Measurements from ENCODE around the gene TIMM17A.

The TIMM17A gene

DNA sequence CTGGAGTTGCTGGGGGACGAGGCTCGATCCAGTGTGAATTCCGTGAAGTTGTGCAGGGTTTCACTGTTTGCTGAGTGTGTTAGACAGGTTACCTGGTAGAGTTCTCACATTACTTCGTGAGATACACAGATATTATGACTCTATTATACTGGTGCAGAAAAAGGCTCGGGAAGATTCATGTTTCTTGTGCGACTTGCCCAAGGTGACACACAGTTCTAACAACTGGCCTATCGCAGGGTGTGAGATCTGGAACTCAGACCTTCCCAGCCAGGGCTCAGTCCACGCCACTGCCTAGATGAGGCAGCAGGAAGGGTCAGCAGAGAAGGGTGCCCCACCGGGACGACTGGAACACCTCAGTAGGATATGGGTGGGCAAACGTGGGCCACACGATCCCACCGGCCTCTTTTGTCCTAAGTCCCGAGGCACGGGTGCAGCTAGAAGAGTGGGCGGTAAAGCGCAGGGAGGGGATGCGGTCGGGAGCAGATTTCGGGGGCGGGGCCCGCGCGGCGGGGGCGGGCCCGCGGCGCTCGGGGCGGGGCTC is 26.8 kb downstream of the TIMM17A start:
- Histone ChIP-seq H3K4me3 (ENCODE audit: insufficient read depth, low read depth, low read length, poor library complexity, severe bottlenecking) (peak overlapping the region; percentile 74), H3K4me1 (ENCODE audit: control insufficient read depth, insufficient read depth, low read length, poor library complexity, severe bottlenecking) (peaks cover 5% of the 10 kb centered on the region), H3K9me3 (ENCODE audit: control insufficient read depth, low read length) (no peaks in the 10 kb centered on the region), H3K27ac (ENCODE audit: insufficient read depth, low read length, poor library complexity, severe bottlenecking) (peak overlapping the region; percentile 35), H3K36me3 (ENCODE audit: control insufficient read depth, insufficient read depth, low read length) (no peaks in the 10 kb centered on the region), H3K27me3 (replicated peaks; ENCODE audit: control insufficient read depth, insufficient read depth, low read length, poor library complexity, severe bottlenecking) (no peaks in the 10 kb centered on the region)
- DNase-seq, result peak; percentile 48 to 57 (median 52)

DNA sequence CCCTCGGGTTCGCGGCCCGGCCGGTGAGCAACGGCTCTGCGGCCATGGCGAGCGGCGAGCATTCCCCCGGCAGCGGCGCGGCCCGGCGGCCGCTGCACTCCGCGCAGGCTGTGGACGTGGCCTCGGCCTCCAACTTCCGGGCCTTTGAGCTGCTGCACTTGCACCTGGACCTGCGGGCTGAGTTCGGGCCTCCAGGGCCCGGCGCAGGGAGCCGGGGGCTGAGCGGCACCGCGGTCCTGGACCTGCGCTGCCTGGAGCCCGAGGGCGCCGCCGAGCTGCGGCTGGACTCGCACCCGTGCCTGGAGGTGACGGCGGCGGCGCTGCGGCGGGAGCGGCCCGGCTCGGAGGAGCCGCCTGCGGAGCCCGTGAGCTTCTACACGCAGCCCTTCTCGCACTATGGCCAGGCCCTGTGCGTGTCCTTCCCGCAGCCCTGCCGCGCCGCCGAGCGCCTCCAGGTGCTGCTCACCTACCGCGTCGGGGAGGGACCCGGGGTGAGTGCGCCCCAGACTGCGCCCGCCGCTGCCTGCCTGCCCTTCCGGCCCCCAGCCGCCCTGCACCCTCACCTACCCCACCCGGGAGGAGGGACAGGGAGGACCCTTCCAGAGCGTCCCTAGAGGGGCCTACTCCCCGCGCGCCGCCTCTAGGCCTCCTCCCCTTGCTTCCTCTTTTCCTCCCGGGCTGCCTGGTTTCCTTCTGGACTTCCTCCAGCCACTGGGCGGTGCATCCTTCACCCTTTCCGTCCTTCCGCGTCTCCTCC is 27.5 kb downstream of the TIMM17A start, which contains the start of gene RNPEP:
TSS of gene RNPEP (plus strand) at position 26 of the 757 bp plus-strand sequence. CDS start at position 45, 19 bp downstream.
- DNase-seq, result peak; percentile 25 to 38 (median 34)
- no peaks in the 10 kb centered on the region for H3K27me3 ChIP-seq (replicated peaks; ENCODE audit: control insufficient read depth, insufficient read depth, low read length, poor library complexity, severe bottlenecking)

DNA sequence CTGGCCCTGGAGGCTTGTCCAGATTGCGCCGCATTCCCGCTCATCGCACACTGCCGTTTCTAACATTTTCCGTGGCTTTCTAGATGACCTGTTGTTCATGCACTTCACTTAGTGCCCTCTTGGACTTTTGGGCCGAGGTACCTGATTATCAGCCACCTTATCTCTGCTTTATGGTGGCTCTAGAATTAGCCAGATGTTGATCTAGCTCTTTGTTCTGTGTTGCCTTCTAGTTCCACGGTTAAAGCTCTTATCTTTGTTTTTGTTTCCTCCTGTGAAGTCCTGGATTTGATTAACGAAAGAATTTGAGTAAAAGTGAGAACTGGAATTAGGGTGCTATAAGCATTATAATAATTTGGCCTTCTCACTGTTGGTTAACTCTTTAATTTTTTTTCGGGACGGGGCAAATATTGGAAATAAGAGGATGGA is 28.1 kb downstream of the TIMM17A start:
- Histone ChIP-seq H3K36me3 (ENCODE audit: control insufficient read depth, insufficient read depth, low read length) (no peaks in the 10 kb centered on the region), H3K27me3 (replicated peaks; ENCODE audit: control insufficient read depth, insufficient read depth, low read length, poor library complexity, severe bottlenecking) (no peaks in the 10 kb centered on the region), H3K9me3 (ENCODE audit: control insufficient read depth, low read length) (no peaks in the 10 kb centered on the region), H3K4me1 (ENCODE audit: control insufficient read depth, insufficient read depth, low read length, poor library complexity, severe bottlenecking) (peaks cover 5% of the 10 kb centered on the region), H3K4me3 (ENCODE audit: insufficient read depth, low read depth, low read length, poor library complexity, severe bottlenecking) (peak overlapping the region; percentile 74), H3K27ac (ENCODE audit: insufficient read depth, low read length, poor library complexity, severe bottlenecking) (peak overlapping the region; percentile 70)
- DNase-seq, result no peak

More for the DNA sequence above, 27.5 kb downstream of the TIMM17A start, which contains the start of gene RNPEP:
- peaks cover 5% of the 10 kb centered on the region for H3K4me1 ChIP-seq (ENCODE audit: control insufficient read depth, insufficient read depth, low read length, poor library complexity, severe bottlenecking)
- H3K4me3 ChIP-seq (ENCODE audit: insufficient read depth, low read depth, low read length, poor library complexity, severe bottlenecking), result peak within 1 kb of the TSS; percentile 74
- peak within 1 kb of the TSS; percentile 70 for H3K27ac ChIP-seq (ENCODE audit: insufficient read depth, low read length, poor library complexity, severe bottlenecking)
- H3K9me3 ChIP-seq (ENCODE audit: control insufficient read depth, low read length), result no peaks in the 10 kb centered on the region
- H3K36me3 ChIP-seq (ENCODE audit: control insufficient read depth, insufficient read depth, low read length), result no peaks in the 10 kb centered on the region

DNA sequence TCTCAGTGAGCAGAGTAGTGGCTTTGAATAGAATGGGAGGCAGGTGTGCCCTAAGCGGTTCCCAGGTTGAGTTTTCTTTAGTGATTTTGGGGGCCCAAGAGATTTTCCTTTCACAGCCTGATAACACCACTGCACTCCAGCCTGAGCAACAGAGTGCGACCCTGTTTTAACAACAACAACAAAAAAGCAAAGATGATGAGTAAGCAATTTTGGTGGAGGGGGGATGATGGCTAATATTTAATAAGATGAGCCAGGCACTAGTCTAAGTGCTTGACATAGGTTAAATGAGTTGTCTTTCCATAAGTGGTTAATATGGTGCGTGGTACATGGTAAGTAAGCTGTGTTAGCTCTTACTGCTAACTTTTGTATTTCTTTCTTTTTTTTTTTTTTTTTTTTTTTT is 29.1 kb downstream of the TIMM17A start:
- DNase-seq, result no peak
- no peak overlapping the region for H3K27ac ChIP-seq (ENCODE audit: insufficient read depth, low read length, poor library complexity, severe bottlenecking)

DNA sequence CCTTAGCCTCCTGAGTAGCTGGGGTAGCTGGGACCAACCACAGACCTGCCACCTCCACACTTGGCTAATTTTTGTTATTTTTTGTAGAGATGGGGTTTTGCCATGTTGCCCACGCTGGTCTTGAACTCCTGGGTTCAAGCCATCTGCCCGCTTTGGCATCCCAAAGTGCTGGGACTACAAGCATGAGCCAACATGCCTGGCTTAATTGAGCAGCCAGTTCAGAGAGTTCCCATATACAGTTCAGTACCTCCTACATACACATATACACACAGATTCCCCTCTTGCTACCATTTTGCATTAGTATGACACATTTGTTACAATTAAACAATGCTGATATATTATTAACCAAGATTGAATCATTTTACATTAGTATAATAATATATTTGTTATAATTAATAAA is 30.1 kb downstream of the TIMM17A start:
- H3K27ac ChIP-seq (ENCODE audit: insufficient read depth, low read length, poor library complexity, severe bottlenecking), result no peak overlapping the region
- H3K4me3 ChIP-seq (ENCODE audit: insufficient read depth, low read depth, low read length, poor library complexity, severe bottlenecking), result no peak overlapping the region
- H3K9me3 ChIP-seq (ENCODE audit: control insufficient read depth, low read length), result no peaks in the 10 kb centered on the region
- H3K4me1 ChIP-seq (ENCODE audit: control insufficient read depth, insufficient read depth, low read length, poor library complexity, severe bottlenecking), result peaks cover 5% of the 10 kb centered on the region
- no peak for DNase-seq
- H3K27me3 ChIP-seq (replicated peaks; ENCODE audit: control insufficient read depth, insufficient read depth, low read length, poor library complexity, severe bottlenecking), result no peaks in the 10 kb centered on the region
- peaks cover 8% of the 10 kb centered on the region for H3K36me3 ChIP-seq (ENCODE audit: control insufficient read depth, insufficient read depth, low read length)

More for the DNA sequence above, 29.1 kb downstream of the TIMM17A start:
- Histone ChIP-seq H3K4me1 (ENCODE audit: control insufficient read depth, insufficient read depth, low read length, poor library complexity, severe bottlenecking) (peaks cover 5% of the 10 kb centered on the region), H3K9me3 (ENCODE audit: control insufficient read depth, low read length) (no peaks in the 10 kb centered on the region), H3K4me3 (ENCODE audit: insufficient read depth, low read depth, low read length, poor library complexity, severe bottlenecking) (no peak overlapping the region), H3K27me3 (replicated peaks; ENCODE audit: control insufficient read depth, insufficient read depth, low read length, poor library complexity, severe bottlenecking) (no peaks in the 10 kb centered on the region), H3K36me3 (ENCODE audit: control insufficient read depth, insufficient read depth, low read length) (peaks cover 1% of the 10 kb centered on the region)

DNA sequence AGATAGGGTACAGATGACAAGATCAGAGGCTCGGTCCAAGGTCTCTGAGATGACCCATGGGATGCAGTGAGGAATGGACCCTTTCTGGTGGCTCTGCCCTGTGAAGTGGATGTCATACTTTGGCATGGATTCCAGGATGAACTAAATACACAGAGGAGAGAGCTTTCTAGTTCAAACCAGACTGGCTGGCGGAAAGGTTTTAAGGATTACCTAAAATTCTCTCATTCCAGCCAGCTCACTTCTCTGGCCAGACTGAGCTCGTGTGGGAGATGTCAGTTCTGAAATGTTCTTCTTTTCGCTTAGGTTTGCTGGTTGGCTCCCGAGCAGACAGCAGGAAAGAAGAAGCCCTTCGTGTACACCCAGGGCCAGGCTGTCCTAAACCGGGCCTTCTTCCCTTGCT is 33.3 kb downstream of the TIMM17A start:
- Histone ChIP-seq H3K4me1 (ENCODE audit: control insufficient read depth, insufficient read depth, low read length, poor library complexity, severe bottlenecking) (no peaks in the 10 kb centered on the region), H3K4me3 (ENCODE audit: insufficient read depth, low read depth, low read length, poor library complexity, severe bottlenecking) (no peak overlapping the region), H3K9me3 (ENCODE audit: control insufficient read depth, low read length) (no peaks in the 10 kb centered on the region), H3K36me3 (ENCODE audit: control insufficient read depth, insufficient read depth, low read length) (peaks cover 25% of the 10 kb centered on the region), H3K27me3 (replicated peaks; ENCODE audit: control insufficient read depth, insufficient read depth, low read length, poor library complexity, severe bottlenecking) (no peaks in the 10 kb centered on the region), H3K27ac (ENCODE audit: insufficient read depth, low read length, poor library complexity, severe bottlenecking) (no peak overlapping the region)
- DNase-seq, result no peak

DNA sequence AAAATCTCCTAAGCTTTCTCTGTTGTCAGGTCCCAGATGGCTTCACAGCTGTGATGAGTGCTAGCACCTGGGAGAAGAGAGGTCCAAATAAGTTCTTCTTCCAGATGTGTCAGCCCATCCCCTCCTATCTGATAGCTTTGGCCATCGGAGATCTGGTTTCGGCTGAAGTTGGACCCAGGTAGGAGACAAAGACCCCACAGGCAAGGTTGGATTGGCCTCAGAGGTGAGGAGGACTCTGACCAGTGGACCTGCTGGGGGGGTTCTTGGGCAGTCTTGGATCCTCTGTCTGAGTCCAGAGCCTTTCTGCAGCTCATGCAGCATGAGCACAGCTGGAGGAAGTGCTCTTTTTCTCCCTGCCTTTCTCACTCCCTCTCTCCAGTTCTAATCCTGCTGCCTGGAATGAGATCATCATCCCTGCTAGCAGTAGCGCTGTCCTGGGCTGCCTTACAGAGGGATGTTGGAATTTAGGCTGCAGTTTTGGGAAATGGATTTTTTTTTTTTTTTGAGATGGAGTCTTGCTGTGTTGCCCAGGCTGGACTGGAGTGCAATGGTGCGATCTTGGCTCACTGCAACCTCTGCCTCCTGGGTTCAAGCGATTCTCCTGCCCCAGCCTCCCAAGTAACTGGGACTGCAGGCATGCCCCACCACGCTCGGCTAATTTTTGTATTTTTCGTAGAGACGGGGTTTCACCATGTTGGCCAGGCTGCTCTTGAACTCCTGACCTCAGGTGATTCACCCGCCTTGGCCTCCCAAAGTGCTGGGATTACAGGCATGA is 34.2 kb downstream of the TIMM17A start:
- Histone ChIP-seq H3K36me3 (ENCODE audit: control insufficient read depth, insufficient read depth, low read length) (peaks cover 25% of the 10 kb centered on the region), H3K4me3 (ENCODE audit: insufficient read depth, low read depth, low read length, poor library complexity, severe bottlenecking) (no peak overlapping the region)

DNA sequence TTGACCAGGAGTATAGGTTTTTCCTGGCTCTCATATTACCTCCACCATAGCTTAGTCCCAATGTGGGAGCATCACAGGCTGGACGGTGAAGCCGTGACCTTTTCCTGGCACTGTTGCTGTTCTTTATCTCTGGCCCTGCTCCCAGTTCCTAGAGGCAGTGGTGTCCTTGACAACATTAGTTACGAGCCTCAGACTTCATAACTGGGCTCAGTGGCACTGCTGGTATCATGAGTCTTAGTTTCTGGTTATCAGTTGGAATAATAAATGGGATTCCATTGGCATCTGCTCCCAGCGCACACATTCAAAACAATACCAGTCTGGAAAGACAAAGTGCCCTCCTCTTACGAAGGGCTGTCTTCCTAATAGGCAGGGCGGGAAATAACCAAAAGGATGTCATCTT is 35.1 kb downstream of the TIMM17A start:
- Histone ChIP-seq H3K9me3 (ENCODE audit: control insufficient read depth, low read length) (no peaks in the 10 kb centered on the region), H3K27ac (ENCODE audit: insufficient read depth, low read length, poor library complexity, severe bottlenecking) (no peak overlapping the region), H3K27me3 (replicated peaks; ENCODE audit: control insufficient read depth, insufficient read depth, low read length, poor library complexity, severe bottlenecking) (no peaks in the 10 kb centered on the region), H3K4me1 (ENCODE audit: control insufficient read depth, insufficient read depth, low read length, poor library complexity, severe bottlenecking) (no peaks in the 10 kb centered on the region), H3K36me3 (ENCODE audit: control insufficient read depth, insufficient read depth, low read length) (peaks cover 25% of the 10 kb centered on the region), H3K4me3 (ENCODE audit: insufficient read depth, low read depth, low read length, poor library complexity, severe bottlenecking) (no peak overlapping the region)
- no peak for DNase-seq

More for the DNA sequence above, 34.2 kb downstream of the TIMM17A start:
- no peaks in the 10 kb centered on the region for H3K27me3 ChIP-seq (replicated peaks; ENCODE audit: control insufficient read depth, insufficient read depth, low read length, poor library complexity, severe bottlenecking)
- H3K27ac ChIP-seq (ENCODE audit: insufficient read depth, low read length, poor library complexity, severe bottlenecking), result no peak overlapping the region
- DNase-seq, result no peak
- H3K4me1 ChIP-seq (ENCODE audit: control insufficient read depth, insufficient read depth, low read length, poor library complexity, severe bottlenecking), result no peaks in the 10 kb centered on the region
- H3K9me3 ChIP-seq (ENCODE audit: control insufficient read depth, low read length), result no peaks in the 10 kb centered on the region

DNA sequence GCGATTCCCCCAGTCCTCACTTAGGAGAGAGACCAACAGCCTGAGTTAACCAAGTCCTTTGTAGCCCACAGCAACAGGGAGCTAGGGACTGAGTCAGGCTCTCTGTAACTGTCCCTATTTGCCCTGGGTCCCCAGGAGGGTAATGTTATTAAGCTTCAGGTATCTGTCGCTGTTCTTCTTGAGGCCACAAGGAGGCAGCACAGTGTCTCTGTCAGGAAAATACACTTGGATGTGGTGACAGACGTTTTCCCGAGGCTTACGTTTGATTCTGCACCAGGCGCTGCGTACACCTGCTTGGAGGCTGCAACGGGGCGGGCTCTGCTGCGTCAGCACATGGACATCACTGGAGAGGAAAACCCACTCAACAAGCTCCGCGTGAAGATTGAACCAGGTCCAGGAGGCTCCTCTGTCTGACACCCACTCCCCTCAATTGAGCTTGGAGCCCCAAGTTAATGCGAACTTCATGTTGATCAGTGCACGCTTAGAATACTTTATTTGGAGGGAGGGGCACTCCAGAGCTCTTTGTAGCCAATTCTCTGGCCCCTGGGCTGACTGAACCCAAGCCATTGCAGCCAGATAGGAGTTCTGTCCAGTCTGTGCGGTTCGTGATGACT is 44.4 kb downstream of the TIMM17A start:
- Histone ChIP-seq H3K36me3 (ENCODE audit: control insufficient read depth, insufficient read depth, low read length) (peaks cover 46% of the 10 kb centered on the region), H3K4me3 (ENCODE audit: insufficient read depth, low read depth, low read length, poor library complexity, severe bottlenecking) (no peak overlapping the region), H3K27me3 (replicated peaks; ENCODE audit: control insufficient read depth, insufficient read depth, low read length, poor library complexity, severe bottlenecking) (no peaks in the 10 kb centered on the region), H3K4me1 (ENCODE audit: control insufficient read depth, insufficient read depth, low read length, poor library complexity, severe bottlenecking) (no peaks in the 10 kb centered on the region), H3K27ac (ENCODE audit: insufficient read depth, low read length, poor library complexity, severe bottlenecking) (no peak overlapping the region), H3K9me3 (ENCODE audit: control insufficient read depth, low read length) (no peaks in the 10 kb centered on the region)
- no peak for DNase-seq
